ENCODE data around the gene PAOX.

PAOX gene

DNA sequence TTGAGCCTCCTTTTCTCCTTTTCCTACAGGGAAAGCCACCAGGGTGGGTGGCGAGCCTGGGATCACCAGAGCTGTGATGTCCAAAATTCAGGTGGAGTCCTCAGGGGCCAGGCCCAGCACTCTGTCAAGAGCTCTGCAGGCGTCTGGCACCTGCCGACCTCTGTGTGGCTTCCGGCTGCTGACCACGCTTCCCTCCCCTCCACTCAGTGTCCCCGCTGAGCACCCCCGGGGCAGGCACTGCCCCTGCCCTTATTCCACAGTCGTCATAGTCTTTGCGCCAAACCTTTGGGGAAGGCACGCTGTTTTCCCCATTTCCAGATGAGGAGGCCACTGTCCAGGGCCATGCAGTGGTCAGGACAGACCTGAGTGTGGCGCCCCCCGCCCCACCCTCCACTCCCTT, 22.4 kb downstream of the PAOX start:
- H3K4me3 ChIP-seq (replicated peaks; ENCODE audit: low read depth, low read length), result no peak overlapping the region
- TF ChIP-seq, protein P1, sequence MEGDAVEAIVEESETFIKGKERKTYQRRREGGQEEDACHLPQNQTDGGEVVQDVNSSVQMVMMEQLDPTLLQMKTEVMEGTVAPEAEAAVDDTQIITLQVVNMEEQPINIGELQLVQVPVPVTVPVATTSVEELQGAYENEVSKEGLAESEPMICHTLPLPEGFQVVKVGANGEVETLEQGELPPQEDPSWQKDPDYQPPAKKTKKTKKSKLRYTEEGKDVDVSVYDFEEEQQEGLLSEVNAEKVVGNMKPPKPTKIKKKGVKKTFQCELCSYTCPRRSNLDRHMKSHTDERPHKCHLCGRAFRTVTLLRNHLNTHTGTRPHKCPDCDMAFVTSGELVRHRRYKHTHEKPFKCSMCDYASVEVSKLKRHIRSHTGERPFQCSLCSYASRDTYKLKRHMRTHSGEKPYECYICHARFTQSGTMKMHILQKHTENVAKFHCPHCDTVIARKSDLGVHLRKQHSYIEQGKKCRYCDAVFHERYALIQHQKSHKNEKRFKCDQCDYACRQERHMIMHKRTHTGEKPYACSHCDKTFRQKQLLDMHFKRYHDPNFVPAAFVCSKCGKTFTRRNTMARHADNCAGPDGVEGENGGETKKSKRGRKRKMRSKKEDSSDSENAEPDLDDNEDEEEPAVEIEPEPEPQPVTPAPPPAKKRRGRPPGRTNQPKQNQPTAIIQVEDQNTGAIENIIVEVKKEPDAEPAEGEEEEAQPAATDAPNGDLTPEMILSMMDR (IDR thresholded peaks at IDR 0.05; ENCODE audit: low read depth, low read length, missing control alignments), result no peak
- no peak for DNase-seq (ENCODE audit: extremely low read depth, low read depth)

DNA sequence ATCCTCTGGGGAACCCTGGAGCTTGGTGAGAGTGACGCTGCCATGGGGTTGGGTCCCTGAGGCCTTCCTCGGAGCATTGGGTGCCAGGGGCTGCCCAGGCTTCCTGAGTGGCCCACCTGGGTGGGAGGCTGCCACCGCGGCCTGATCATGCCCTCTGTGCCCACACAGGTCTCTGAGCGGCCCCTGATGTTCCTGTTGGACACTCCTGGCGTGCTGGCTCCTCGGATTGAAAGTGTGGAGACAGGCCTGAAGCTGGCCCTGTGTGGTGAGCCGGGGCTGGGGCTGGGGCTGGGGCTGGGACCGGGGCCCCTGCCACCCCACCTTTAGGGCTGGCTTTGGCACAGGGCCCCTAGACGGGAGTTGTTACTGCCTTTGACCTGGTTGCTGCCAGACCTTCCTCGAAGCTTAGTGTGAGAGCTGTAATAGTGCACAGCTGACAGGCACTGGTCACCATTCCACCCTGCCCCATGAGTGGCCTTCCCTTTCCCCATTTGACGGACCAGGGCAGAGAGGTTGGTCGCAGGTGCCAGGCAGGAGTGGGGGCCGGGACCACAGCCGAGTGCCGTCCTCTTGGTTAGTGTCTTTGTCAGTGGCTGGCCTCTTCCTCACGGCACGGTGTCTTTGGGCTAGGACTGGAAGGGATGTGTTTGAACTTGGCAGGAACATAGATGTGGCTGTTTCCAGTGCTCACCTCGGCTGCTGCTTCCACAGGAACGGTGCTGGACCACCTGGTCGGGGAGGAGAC, 23.1 kb downstream of the PAOX start:
- no peak for DNase-seq (ENCODE audit: extremely low read depth, low read depth)
- TF ChIP-seq, protein P1 (IDR thresholded peaks at IDR 0.05; ENCODE audit: low read depth, low read length, missing control alignments), result no peak
- no peak overlapping the region for H3K4me3 ChIP-seq (replicated peaks; ENCODE audit: low read depth, low read length)

DNA sequence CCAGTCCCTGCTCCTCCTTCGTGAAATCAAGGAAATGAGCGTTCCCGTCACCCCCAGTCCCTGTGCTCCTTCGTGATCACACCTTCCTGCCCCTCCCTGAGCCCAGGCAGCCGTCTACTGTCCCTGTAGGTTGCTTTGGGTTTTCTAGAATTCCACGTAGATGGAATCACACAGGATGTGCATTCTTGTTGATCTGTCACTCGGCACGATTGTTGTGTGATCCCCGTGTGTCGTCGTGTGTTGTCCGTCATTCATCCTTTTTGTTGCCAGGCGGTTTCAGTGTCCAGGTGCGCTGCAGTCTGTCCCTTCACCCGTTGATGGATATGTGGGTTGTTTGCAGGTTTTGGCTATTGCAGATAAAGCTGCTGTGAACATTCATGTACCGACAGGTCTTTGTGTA, 24.3 kb downstream of the PAOX start:
- TF ChIP-seq, protein P1 (IDR thresholded peaks at IDR 0.05; ENCODE audit: low read depth, low read length, missing control alignments), result no peak
- no peak for DNase-seq (ENCODE audit: extremely low read depth, low read depth)
- H3K4me3 ChIP-seq (replicated peaks; ENCODE audit: low read depth, low read length), result no peak overlapping the region

DNA sequence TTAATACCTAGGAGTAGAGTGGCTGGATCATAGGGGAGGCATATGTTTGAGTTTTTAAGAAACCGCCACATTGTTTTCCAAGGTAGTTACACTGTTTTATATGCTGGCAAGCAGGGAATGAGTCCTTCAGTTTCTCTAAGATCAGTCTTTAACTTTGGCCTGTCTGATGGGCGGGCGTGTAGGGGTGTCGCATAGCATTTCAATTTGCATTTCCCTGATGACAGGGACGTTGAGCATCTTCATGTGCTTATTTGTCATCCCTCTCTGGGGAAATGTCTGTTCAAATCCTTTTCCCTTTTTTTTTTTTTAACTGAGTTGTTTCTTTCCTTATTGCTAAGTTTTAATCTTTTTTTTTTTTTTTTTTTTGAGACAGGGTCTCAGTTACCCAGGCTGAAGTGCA, 24.7 kb downstream of the PAOX start:
- no peak for DNase-seq (ENCODE audit: extremely low read depth, low read depth)
- H3K4me3 ChIP-seq (replicated peaks; ENCODE audit: low read depth, low read length), result no peak overlapping the region
- TF ChIP-seq, protein P1 (IDR thresholded peaks at IDR 0.05; ENCODE audit: low read depth, low read length, missing control alignments), result no peak

DNA sequence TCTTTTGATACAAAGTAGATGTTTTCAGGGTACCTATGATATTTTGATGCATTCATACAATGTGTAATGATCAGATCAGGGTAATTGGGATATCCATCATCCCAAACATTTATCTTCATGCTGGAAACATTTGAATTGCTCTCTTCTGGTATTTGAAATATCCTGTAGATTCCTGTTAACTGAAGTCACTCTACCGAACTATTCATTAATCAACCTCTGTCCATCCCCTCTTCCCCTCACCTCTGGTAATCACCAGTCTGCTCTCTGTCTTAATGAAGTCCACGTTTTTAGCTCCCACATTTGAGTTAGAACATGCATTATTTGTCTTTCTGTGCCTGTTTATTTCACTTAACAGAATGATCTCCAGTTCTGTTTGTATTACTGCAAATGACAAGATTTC, 26.2 kb downstream of the PAOX start:
- TF ChIP-seq, protein P1 (IDR thresholded peaks at IDR 0.05; ENCODE audit: low read depth, low read length, missing control alignments), result no peak
- no peak overlapping the region for H3K4me3 ChIP-seq (replicated peaks; ENCODE audit: low read depth, low read length)
- no peak for DNase-seq (ENCODE audit: extremely low read depth, low read depth)

DNA sequence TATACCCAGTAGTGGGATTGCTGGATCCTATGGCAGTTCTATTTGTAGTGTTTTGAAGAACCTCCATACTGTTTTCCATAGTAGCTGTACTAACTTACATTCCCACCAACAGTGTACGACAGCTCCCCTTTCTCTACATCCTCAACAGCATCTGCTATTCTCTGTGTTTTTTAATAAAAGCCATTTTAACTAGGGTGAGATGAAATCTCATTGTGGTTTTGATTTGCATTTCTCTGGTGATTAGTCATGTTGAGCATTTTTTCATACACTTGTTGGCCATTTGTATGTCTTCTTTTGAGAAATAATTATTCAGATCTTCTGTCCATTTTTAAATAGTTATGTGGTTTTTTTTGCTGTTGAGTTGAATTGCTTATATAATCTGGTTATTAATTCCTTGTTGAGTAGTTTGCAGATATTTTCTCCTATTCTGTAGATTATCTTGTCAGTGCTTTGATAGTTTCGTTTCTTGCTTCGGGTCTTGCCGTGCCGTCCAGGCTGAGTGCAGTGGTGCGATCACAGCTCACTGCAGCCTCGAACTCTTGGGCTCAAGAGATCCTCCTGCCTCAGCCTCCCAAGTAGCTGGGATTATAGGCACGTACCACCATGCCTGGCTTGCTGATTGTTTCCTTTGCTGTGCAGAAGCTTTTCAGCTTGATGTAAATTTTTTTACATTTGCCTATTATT, 26.9 kb downstream of the PAOX start:
- TF ChIP-seq, protein P1 (IDR thresholded peaks at IDR 0.05; ENCODE audit: low read depth, low read length, missing control alignments), result no peak
- H3K4me3 ChIP-seq (replicated peaks; ENCODE audit: low read depth, low read length), result no peak overlapping the region
- DNase-seq (ENCODE audit: extremely low read depth, low read depth), result no peak
